Measurements from ENCODE around the gene LGALS8.
"Not testable (repeated sequence)": the region's sequence is repeated elsewhere in the genome, so short reads cannot be mapped to it uniquely, and the experiment has no call there.

LGALS8 gene

GRCh38 chr1:236523704-236524141 lies at the start of gene LGALS8:
TSS of gene LGALS8 (plus strand) at chr1:236523982. CDS start at chr1:236526071, 2,089 bp downstream.
- peak; percentile 78 for DNase-seq

- DNase-seq: no peak
Measured at GRCh38 chr1:236476019-236476418, 47.8 kb upstream of the LGALS8 start.

- DNase-seq: no peak
Measured at GRCh38 chr1:236480758-236481436, 42.9 kb upstream of the LGALS8 start.

- no peak for DNase-seq
Measured at GRCh38 chr1:236484310-236484971, 39.3 kb upstream of the LGALS8 start.

GRCh38 chr1:236486356-236487002 lies 37.3 kb upstream of the LGALS8 start:
- no peak for DNase-seq

GRCh38 chr1:236489161-236489560 lies 34.6 kb upstream of the LGALS8 start:
- DNase-seq: not testable (repeated sequence)

GRCh38 chr1:236489710-236490377 lies 33.9 kb upstream of the LGALS8 start:
- DNase-seq: no peak

- no peak for DNase-seq
Measured at GRCh38 chr1:236491469-236492136, 32.2 kb upstream of the LGALS8 start.

GRCh38 chr1:236492378-236492777 lies 31.4 kb upstream of the LGALS8 start:
- DNase-seq: no peak

- DNase-seq: no peak
Measured at GRCh38 chr1:236494082-236494481, 29.7 kb upstream of the LGALS8 start.

GRCh38 chr1:236494586-236495466 lies 29.0 kb upstream of the LGALS8 start:
- no peak for DNase-seq

GRCh38 chr1:236495467-236496112 lies 28.2 kb upstream of the LGALS8 start:
- no peak for DNase-seq

- no peak for DNase-seq
Measured at GRCh38 chr1:236497908-236498307, 25.9 kb upstream of the LGALS8 start.

GRCh38 chr1:236501093-236501492 lies 22.7 kb upstream of the LGALS8 start:
- DNase-seq: no peak

GRCh38 chr1:236502579-236502971 lies 21.2 kb upstream of the LGALS8 start:
- no peak for DNase-seq

GRCh38 chr1:236502972-236503639 lies 20.7 kb upstream of the LGALS8 start:
- DNase-seq: no peak

GRCh38 chr1:236504338-236504737 lies 19.4 kb upstream of the LGALS8 start:
- DNase-seq: not testable (repeated sequence)

- DNase-seq: no peak
Measured at GRCh38 chr1:236507022-236507700, 16.6 kb upstream of the LGALS8 start.

GRCh38 chr1:236508593-236509027 lies 15.2 kb upstream of the LGALS8 start:
- DNase-seq: no peak

- no peak for DNase-seq
Measured at GRCh38 chr1:236509203-236509602, 14.6 kb upstream of the LGALS8 start.
